Measurements from ENCODE around the gene LY6G6C.

DNA sequence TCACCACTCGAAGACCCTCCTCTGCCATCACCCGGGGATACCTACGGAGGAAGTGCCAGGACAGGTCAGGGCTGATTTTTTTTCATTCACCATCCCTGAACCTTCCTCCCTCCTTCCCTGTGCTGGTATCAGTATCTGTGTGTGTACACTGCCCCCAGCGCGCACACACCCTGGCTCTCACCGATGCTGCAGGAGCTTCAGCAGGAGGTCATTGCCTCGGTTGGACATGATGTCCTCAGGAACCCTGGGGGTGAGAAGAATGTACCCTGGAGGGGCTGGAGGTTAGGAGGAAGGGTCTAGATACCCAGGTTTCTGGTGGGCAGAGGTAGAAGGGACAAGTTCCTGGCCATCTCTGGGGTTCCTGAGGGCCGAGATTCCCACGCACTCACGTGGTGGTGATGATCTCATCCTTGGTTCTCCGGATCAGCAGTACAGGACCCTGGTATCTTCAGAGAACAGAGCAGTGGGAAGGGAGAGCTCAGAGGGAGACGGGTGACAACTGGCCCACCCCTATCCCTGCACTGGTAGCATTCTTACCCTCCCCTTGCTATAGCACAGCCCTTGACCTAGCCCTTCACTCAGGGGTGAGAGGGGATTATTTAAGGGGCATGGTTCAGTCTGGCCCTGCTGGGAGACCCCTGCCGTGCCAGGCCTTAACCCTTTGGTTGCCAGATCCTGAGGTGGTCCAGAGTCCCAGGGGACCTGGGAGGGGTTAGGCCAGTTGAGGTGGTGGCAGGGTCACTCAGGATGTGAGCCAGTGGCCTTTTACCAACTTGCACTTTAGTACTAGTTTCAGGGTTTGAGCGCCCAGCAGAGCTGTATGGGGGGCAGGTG, 33.5 kb downstream of the LY6G6C start:
- TF ChIP-seq CTCF (IDR thresholded peaks at IDR 0.05; ENCODE audit: insufficient read depth, low read depth, low read length) (no peak), EZH2 (IDR thresholded peaks at IDR 0.05; ENCODE audit: insufficient read depth, low read length) (no peak)

All from astrocyte (in vitro differentiated cells and primary cell).